IMR-90 (cell line): ENCODE data around the gene ACOT7. TPM values are rescaled to one million over a fixed set of nuclear protein-coding genes. Genes with fewer than 3 reads are reported as not detected.

Experiments used
- ATAC-seq: fragments of 200-7000 bp; cut with Tn5 transposase; 2 replicates; pipeline ENCODE4 v1.9.1; 2020; ENCODE audit warnings: low read depth, mild to moderate bottlenecking, moderate library complexity
- BruUV-seq: library from RNA; stranded (reverse); fragments of 400-500 nt; replicated peaks from 2 replicates; lab custom pipeline; 2021; lab: Mats Ljungman, UMichigan
- CTCF ChIA-PET: fragments of 300-600 bp; formaldehyde crosslinking; extraction: SDS; loops from one replicate; lab custom pipeline; 2021; ENCODE audit warnings: antibody characterized with exemption; lab: Yijun Ruan, JAX
- POLR2A ChIA-PET: fragments of 300-600 bp; sonication (Branson Sonifier 250); formaldehyde crosslinking; loops from one replicate; lab custom pipeline; 2022; ENCODE audit warnings: antibody characterized with exemption; ENCODE audit not compliant: unreplicated experiment; lab: Charles Lee
- DNase-seq: peaks from one replicate; pipeline ENCODE4 v3.0.0; 2013
- H2AFZ ChIP-seq: replicated peaks from 2 replicates; pipeline ENCODE3; 2013; ENCODE audit warnings: low read length, mild to moderate bottlenecking; ENCODE audit not compliant: poor library complexity
- H2AK5ac ChIP-seq: 2 replicates; pipeline ENCODE4 v1.6.1; 2013; ENCODE audit warnings: low read depth, low read length, inconsistent platforms
- H2AK9ac ChIP-seq: replicated peaks from 2 replicates; pipeline ENCODE3; 2013; ENCODE audit warnings: mild to moderate bottlenecking, low read depth, low read length, moderate library complexity; ENCODE audit not compliant: poor library complexity
- H2BK120ac ChIP-seq: 2 replicates; pipeline ENCODE4 v1.6.1; 2013; ENCODE audit warnings: low read depth, low read length, inconsistent platforms
- H2BK15ac ChIP-seq: 3 replicates; pipeline ENCODE4 v1.6.1; 2013; ENCODE audit warnings: low read depth, low read length, inconsistent platforms
- H2BK20ac ChIP-seq: 2 replicates; pipeline ENCODE4 v1.6.1; 2013; ENCODE audit warnings: low read depth, mild to moderate bottlenecking, inconsistent platforms, low read length, moderate library complexity
- H2BK5ac ChIP-seq: 2 replicates; pipeline ENCODE4 v1.6.1; 2013; ENCODE audit warnings: mild to moderate bottlenecking, low read depth, low read length, inconsistent platforms; ENCODE audit not compliant: poor library complexity, severe bottlenecking
- H3K14ac ChIP-seq: replicated peaks from 2 replicates; pipeline ENCODE4 v1.6.1; 2013; ENCODE audit warnings: low read depth, low read length, inconsistent platforms
- H3K18ac ChIP-seq: 2 replicates; pipeline ENCODE4 v1.6.1; 2013; ENCODE audit warnings: low read depth, low read length, control low read depth
- H3K23ac ChIP-seq: 2 replicates; pipeline ENCODE4 v1.6.1; 2013; ENCODE audit warnings: low read depth, low read length, inconsistent platforms
- H3K27ac ChIP-seq: 2 replicates; pipeline ENCODE4 v1.5.1; 2013; ENCODE audit warnings: mild to moderate bottlenecking, control low read depth, low read length; ENCODE audit not compliant: insufficient read depth
- H3K27me3 ChIP-seq: 2 replicates; pipeline ENCODE4 v1.6.1; 2013; ENCODE audit warnings: low read length; ENCODE audit not compliant: control insufficient read depth, insufficient read depth
- H3K36me3 ChIP-seq: 2 replicates; pipeline ENCODE4 v1.6.1; 2013; ENCODE audit warnings: low read length, mixed read lengths; ENCODE audit not compliant: control insufficient read depth, insufficient read depth
- H3K4ac ChIP-seq: 2 replicates; pipeline ENCODE4 v1.6.1; 2013; ENCODE audit warnings: low read depth, low read length, inconsistent platforms
- H3K4me1 ChIP-seq: 2 replicates; pipeline ENCODE4 v1.6.1; 2013; ENCODE audit warnings: low read length, mixed read lengths; ENCODE audit not compliant: control insufficient read depth, insufficient read depth
- H3K4me2 ChIP-seq: 2 replicates; pipeline ENCODE4 v1.6.1; 2013; ENCODE audit warnings: low read depth, mild to moderate bottlenecking, control low read depth, low read length, moderate library complexity
- H3K4me3 ChIP-seq: 2 replicates; pipeline ENCODE4 v1.5.1; 2013; ENCODE audit warnings: low read depth, mild to moderate bottlenecking, control low read depth, low read length, moderate library complexity; ENCODE audit not compliant: insufficient read depth
- H3K56ac ChIP-seq: 2 replicates; pipeline ENCODE4 v1.6.1; 2013; ENCODE audit warnings: low read length, inconsistent platforms; ENCODE audit not compliant: insufficient read depth; ENCODE audit errors: extremely low read depth
- H3K79me1 ChIP-seq, 2 experiments: 2 replicates each; pipeline ENCODE4 v1.6.1; 2013; ENCODE audit warnings: low read length in 2 of 2, inconsistent platforms in 1 of 2, low read depth in 1 of 2
- H3K9ac ChIP-seq: 2 replicates; pipeline ENCODE4 v1.6.1; 2013; ENCODE audit warnings: low read depth, low read length, control low read depth
- H3K9me1 ChIP-seq: 2 replicates; pipeline ENCODE4 v1.6.1; 2013; ENCODE audit warnings: low read length, inconsistent platforms; ENCODE audit not compliant: insufficient read depth
- H3K9me3 ChIP-seq: 2 replicates; pipeline ENCODE4 v1.6.1; 2013; ENCODE audit warnings: low read length; ENCODE audit not compliant: control insufficient read depth, insufficient read depth
- H4K20me1 ChIP-seq: 2 replicates; pipeline ENCODE4 v1.6.1; 2013; ENCODE audit warnings: low read length, inconsistent platforms; ENCODE audit not compliant: insufficient read depth
- H4K5ac ChIP-seq: 2 replicates; pipeline ENCODE4 v1.6.1; 2013; ENCODE audit warnings: mild to moderate bottlenecking, low read depth, low read length, control low read depth
- H4K8ac ChIP-seq, 2 experiments: 2 replicates each; pipeline ENCODE4 v1.6.1; 2013; ENCODE audit warnings: low read depth in 2 of 2, low read length in 2 of 2, control low read depth in 1 of 2, inconsistent platforms in 1 of 2
- H4K91ac ChIP-seq: 2 replicates; pipeline ENCODE4 v1.6.1; 2013; ENCODE audit warnings: low read depth, low read length, inconsistent platforms; ENCODE audit not compliant: insufficient read depth
- BHLHE40 ChIP-seq: fragments of 150-350 bp; IDR thresholded peaks from 2 replicates; pipeline ENCODE4 v1.6.1; 2016; ENCODE audit warnings: mild to moderate bottlenecking, low read depth, low read length
- CEBPB ChIP-seq: IDR thresholded peaks from 2 replicates; pipeline ENCODE4 v1.6.1; 2012; ENCODE audit warnings: low read depth, low read length, improper control_type of control experiment
- CHD1 ChIP-seq: IDR thresholded peaks from 2 replicates; pipeline ENCODE4 v1.6.1; 2012; ENCODE audit warnings: low read depth, low read length, improper control_type of control experiment
- FOS ChIP-seq: fragments of 150-350 bp; IDR thresholded peaks from 2 replicates; pipeline ENCODE4 v1.6.1; 2016; ENCODE audit warnings: low read depth, low read length
- MAFK ChIP-seq: IDR thresholded peaks from 2 replicates; pipeline ENCODE4 v1.6.1; 2012; ENCODE audit warnings: low read depth, low read length, improper control_type of control experiment
- MAZ ChIP-seq: IDR thresholded peaks from 2 replicates; pipeline ENCODE4 v1.6.1; 2012; ENCODE audit warnings: low read depth, mild to moderate bottlenecking, low read length, improper control_type of control experiment, moderate library complexity, borderline replicate concordance
- RAD21 ChIP-seq: IDR thresholded peaks from 2 replicates; pipeline ENCODE4 v1.6.1; 2012; ENCODE audit warnings: low read length, improper control_type of control experiment
- RCOR1 ChIP-seq: IDR thresholded peaks from 2 replicates; pipeline ENCODE4 v1.6.1; 2012; ENCODE audit warnings: mild to moderate bottlenecking, low read length, improper control_type of control experiment; ENCODE audit not compliant: insufficient replicate concordance
- WGBS, 2 experiments: methylation state at CpG; one replicate each; pipeline versions ENCODE4 v1.1.5 to v1.1.7; 2013; ENCODE audit warnings: missing lambda C conversion rate in 2 of 2; ENCODE audit not compliant: insufficient read length in 1 of 2; ENCODE audit errors: extremely low coverage in 2 of 2; 5-methylcytosine and 5-hydroxymethylcytosine counted together
- dilution Hi-C: fragments of 300-500 bp; cut with HindIII; formaldehyde crosslinking; loops from one replicate; pipeline ENCODE4 v1.14.3; 2018; ENCODE audit warnings: low sequenced_read_pairs; ENCODE audit not compliant: unreplicated experiment
- in situ Hi-C: fragments of 300-500 bp; cut with MboI; formaldehyde crosslinking; loops from 3 replicates; pipeline ENCODE4 v1.14.3; 2019; ENCODE audit warnings: low sequenced_read_pairs, inconsistent platforms, mixed read lengths
- intact Hi-C: fragments of 100-400 bp; cut with micrococcal nuclease; formaldehyde crosslinking; loops from 2 replicates; pipeline ENCODE4 v1.10.0; 2022
- polyA plus RNA-seq, 3 experiments: library from polyadenylated mRNA; depleted of rRNA; stranded (reverse); fragments of >200 nt; gene quantifications; 2 replicates each; pipeline ENCODE4 v1.2.3, GENCODE V29; 2012; ENCODE audit warnings: low replicate concordance in 1 of 3
- total RNA-seq: library from RNA; depleted of rRNA; stranded (reverse); fragments of >200 nt; gene quantifications from 2 replicates; pipeline ENCODE4 v1.2.3, GENCODE V29; 2012

The ACOT7 gene
- total and polyA plus RNA-seq, 2 of the 4 experiments (the other 2 are of a cell fraction) = 51.6 to 242 TPM

DNA sequence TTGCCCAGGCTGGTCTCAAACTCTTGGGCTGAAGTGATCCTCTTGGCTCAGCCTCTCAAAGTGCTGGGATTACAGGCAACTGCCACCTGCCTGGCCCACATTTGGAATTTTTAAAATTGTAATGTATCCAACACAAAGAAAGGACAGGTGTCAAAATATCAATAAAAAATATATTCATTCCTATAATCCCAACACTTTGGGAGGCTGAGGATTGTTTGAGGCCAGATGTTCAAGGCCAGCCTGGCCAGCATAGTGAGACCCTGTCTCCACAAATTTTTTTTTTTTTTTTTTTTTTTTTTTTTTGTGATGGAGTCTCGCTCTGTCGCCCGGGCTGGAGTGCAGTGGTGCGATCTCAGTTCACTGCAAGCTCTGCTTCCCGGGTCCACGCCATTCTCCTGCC is 16.2 kb upstream of the ACOT7 start:
- Histone ChIP-seq H3K4me3 (no peak overlapping the region), H2BK15ac (no peak overlapping the region), H3K27me3 (peaks cover 13% of the 10 kb centered on the region), H2AFZ (no peak overlapping the region), H3K9me3 (no peaks in the 10 kb centered on the region), H3K14ac (no peak overlapping the region), H2BK120ac (no peak overlapping the region), H2AK9ac (no peak overlapping the region), H3K18ac (no peak overlapping the region), H3K9me1 (peaks cover 3% of the 10 kb centered on the region; the same call in 1 of the 2 replicates), H3K4me1 (peaks cover 2% of the 10 kb centered on the region), H4K5ac (no peak overlapping the region), H4K20me1 (no peaks in the 10 kb centered on the region; the same call in 1 of the 2 replicates), H2BK20ac (no peak overlapping the region), H3K9ac (no peak overlapping the region), H3K56ac (no peak overlapping the region), H3K79me1 (no peaks in the 10 kb centered on the region), H3K4me2 (no peak overlapping the region), H2BK5ac (no peak overlapping the region), H2AK5ac (no peak overlapping the region), H3K27ac (no peak overlapping the region), H3K36me3 (no peaks in the 10 kb centered on the region), H4K91ac (no peak overlapping the region), H3K4ac (no peak overlapping the region), H3K23ac (no peak overlapping the region), H4K8ac (no peak overlapping the region)
- intact Hi-C loops (no loop called here), dilution Hi-C loops (no loop called here), in situ Hi-C loops (loop anchor here (10.0 kb wide), 1 partner anchor 155 kb away; no protein-coding TSS in a partner anchor)
- WGBS, 2 experiments = no CpG with 5 or more reads among the region's 6 CpGs
- TF ChIP-seq MAFK (no peak), RAD21 (no peak), MAZ (no peak), FOS (no peak), CEBPB (no peak), RCOR1 (no peak), CHD1 (no peak), BHLHE40 (no peak)
- ChIA-PET POLR2A (no interaction called here), CTCF (no interaction called here)
- DNase-seq (no peak), ATAC-seq (no peak)
- BruUV-seq = no TSS peak
